ENCODE data around the gene PWWP2B. TPM values are rescaled to one million over a fixed set of nuclear protein-coding genes. Genes with fewer than 3 reads are reported as not detected.

The PWWP2B gene
- total and polyA plus RNA-seq, 2 of the 4 experiments (the other 2 are of a cell fraction), result 1.7 to 2.2 TPM

- no peak for ATAC-seq (ENCODE audit: low read depth)
- no TSS peak for BruUV-seq (replicated peaks)
- H2BK20ac ChIP-seq (ENCODE audit: low read depth, low read length), result no peak overlapping the region
These were observed 47.2 kb downstream of the PWWP2B start for GRCh38 chr10:132443983-132444876.

More at GRCh38 chr10:132443983-132444876, 47.2 kb downstream of the PWWP2B start:
- Histone ChIP-seq H2AK9ac (replicated peaks; ENCODE audit: low read depth, low read length, poor library complexity) (no peak overlapping the region), H3K14ac (replicated peaks; ENCODE audit: low read depth, low read length) (no peak overlapping the region), H4K91ac (ENCODE audit: insufficient read depth, low read depth, low read length) (no peak overlapping the region), H3K4me2 (ENCODE audit: low read depth, low read length) (no peak overlapping the region), H4K8ac (ENCODE audit: low read depth in 2 of 2, low read length in 2 of 2) (peak overlapping the region in 1 of 2 experiments; percentile 10; a peak in 1 of 4 replicates), H3K56ac (ENCODE audit: extremely low read depth, insufficient read depth, low read length) (no peak overlapping the region), H3K4ac (ENCODE audit: low read depth, low read length) (no peak overlapping the region), H3K23ac (ENCODE audit: low read depth, low read length) (no peak overlapping the region), H2BK5ac (ENCODE audit: low read depth, low read length, poor library complexity, severe bottlenecking) (no peak overlapping the region), H2AK5ac (ENCODE audit: low read depth, low read length) (no peak overlapping the region), H3K36me3 (ENCODE audit: control insufficient read depth, insufficient read depth, low read length) (no peaks in the 10 kb centered on the region), H2AFZ (replicated peaks; ENCODE audit: low read length, poor library complexity) (peak overlapping the region; percentile 21), H3K9me3 (ENCODE audit: control insufficient read depth, insufficient read depth, low read length) (no peaks in the 10 kb centered on the region), H3K27ac (ENCODE audit: insufficient read depth, low read length) (no peak overlapping the region), H3K79me1 (ENCODE audit: low read depth in 1 of 2, low read length in 2 of 2) (no peaks in the 10 kb centered on the region), H4K5ac (ENCODE audit: low read depth, low read length) (no peak overlapping the region), H4K20me1 (ENCODE audit: insufficient read depth, low read length) (no peaks in the 10 kb centered on the region), H3K9ac (ENCODE audit: low read depth, low read length) (no peak overlapping the region), H2BK120ac (ENCODE audit: low read depth, low read length) (no peak overlapping the region), H3K4me3 (ENCODE audit: insufficient read depth, low read depth, low read length) (no peak overlapping the region), H2BK15ac (ENCODE audit: low read depth, low read length) (no peak overlapping the region), H3K18ac (ENCODE audit: low read depth, low read length) (no peak overlapping the region), H3K9me1 (ENCODE audit: insufficient read depth, low read length) (peaks cover 8% of the 10 kb centered on the region; the same call in 1 of the 2 replicates), H3K27me3 (ENCODE audit: control insufficient read depth, insufficient read depth, low read length) (no peaks in the 10 kb centered on the region; the same call in 1 of the 2 replicates), H3K4me1 (ENCODE audit: control insufficient read depth, insufficient read depth, low read length) (peaks cover 11% of the 10 kb centered on the region)
- in situ Hi-C loops (cut with MboI; ENCODE audit: low sequenced_read_pairs) (no loop called here), intact Hi-C loops (cut with micrococcal nuclease) (no loop called here), dilution Hi-C loops (cut with HindIII; ENCODE audit: low sequenced_read_pairs, unreplicated experiment) (no loop called here)
- DNase-seq, result no peak
- 63% methylated on average over 6 of the region's 13 CpGs; no CpG with 5 or more reads in 1 of the 2 experiments for WGBS, 2 experiments (ENCODE audit: extremely low coverage in 2 of 2, insufficient read length in 1 of 2)
- CTCF ChIA-PET, result interaction anchor here (1.1 kb wide), 1 partner anchor 33 kb away, joined by 5 read pairs; no protein-coding TSS in a partner anchor
- TF ChIP-seq USF2 (IDR thresholded peaks at IDR 0.05; ENCODE audit: low read depth, low read length), result no peak
- no peak for TF ChIP-seq BHLHE40 (IDR thresholded peaks at IDR 0.05; ENCODE audit: low read depth, low read length)
- TF ChIP-seq MXI1 (IDR thresholded peaks at IDR 0.05; ENCODE audit: borderline replicate concordance, low read depth, low read length), result no peak
- no peak for TF ChIP-seq MAZ (IDR thresholded peaks at IDR 0.05; ENCODE audit: borderline replicate concordance, low read depth, low read length)
- TF ChIP-seq RAD21 (IDR thresholded peaks at IDR 0.05; ENCODE audit: low read length), result no peak
- no peak for TF ChIP-seq SMC3 (IDR thresholded peaks at IDR 0.05; ENCODE audit: low read depth, low read length)
- TF ChIP-seq NFE2L2 (IDR thresholded peaks at IDR 0.05; ENCODE audit: low read depth, low read length), result no peak
- no peak for TF ChIP-seq POLR2A (IDR thresholded peaks at IDR 0.05; ENCODE audit: low read depth, low read length)
- POLR2A ChIA-PET (ENCODE audit: unreplicated experiment), result no interaction called here

All from IMR-90 (cell line).